Liver (tissue), 9 donors: ENCODE results near the gene PROX1. TPM values are rescaled to one million over a fixed set of nuclear protein-coding genes. Genes with fewer than 3 reads are reported as not detected.

ENCODE experiments used
- DNase-seq: peaks from one replicate; pipeline ENCODE4 v3.0.0-alpha.2; 2017; ENCODE audit warnings: low spot score
- H3K27ac ChIP-seq, 2 donors: one replicate each; pipeline ENCODE4 v1.7.0; 2013; ENCODE audit warnings: inconsistent platforms in 2 of 2, low read length in 2 of 2, control low read depth in 1 of 2, low read depth in 1 of 2, mild to moderate bottlenecking in 1 of 2
- H3K27me3 ChIP-seq, 4 donors: one replicate each; pipeline versions ENCODE4 v1.6.1 to v1.7.0; 2013; ENCODE audit warnings: low read length in 3 of 4, inconsistent platforms in 1 of 4, mild to moderate bottlenecking in 1 of 4, moderate library complexity in 1 of 4; ENCODE audit not compliant: control insufficient read depth in 4 of 4, insufficient read depth in 4 of 4
- H3K36me3 ChIP-seq, 4 donors: one replicate each; pipeline versions ENCODE4 v1.6.1 to v1.7.0; 2013; ENCODE audit warnings: low read length in 3 of 4, mild to moderate bottlenecking in 3 of 4, low read depth in 1 of 4, moderate library complexity in 1 of 4; ENCODE audit not compliant: control insufficient read depth in 4 of 4, insufficient read depth in 3 of 4
- H3K4me1 ChIP-seq, 4 donors: one replicate each; pipeline versions ENCODE4 v1.6.1 to v1.7.0; 2013; ENCODE audit warnings: low read length in 3 of 4, mild to moderate bottlenecking in 3 of 4, moderate library complexity in 1 of 4; ENCODE audit not compliant: control insufficient read depth in 4 of 4, insufficient read depth in 4 of 4
- H3K4me3 ChIP-seq, 3 donors: one replicate each; pipeline versions ENCODE4 v1.6.1 to v1.7.0; 2013; ENCODE audit warnings: low read length in 3 of 3, control low read depth in 1 of 3, low read depth in 1 of 3, mild to moderate bottlenecking in 1 of 3
- H3K9ac ChIP-seq, 2 donors: one replicate each; pipeline ENCODE4 v1.7.0; 2013; ENCODE audit warnings: low read length in 2 of 2, mild to moderate bottlenecking in 2 of 2, moderate library complexity in 2 of 2, control low read depth in 1 of 2, low read depth in 1 of 2
- H3K9me3 ChIP-seq, 4 donors: one replicate each; pipeline versions ENCODE4 v1.6.1 to v1.7.0; 2013; ENCODE audit warnings: low read length in 3 of 4; ENCODE audit not compliant: control insufficient read depth in 4 of 4
- EGR1 ChIP-seq, 2 donors: IDR thresholded peaks; 2 replicates each; pipeline ENCODE4 v1.6.1; 2016 to 2018; ENCODE audit warnings: antibody characterized with exemption in 2 of 2, low read depth in 2 of 2
- FOXA1 ChIP-seq: IDR thresholded peaks from 2 replicates; pipeline ENCODE4 v1.6.1; 2016; ENCODE audit warnings: antibody characterized with exemption
- FOXA2 ChIP-seq: IDR thresholded peaks from 2 replicates; pipeline ENCODE4 v1.6.1; 2016; ENCODE audit warnings: antibody characterized with exemption
- GABPA ChIP-seq, 2 donors: IDR thresholded peaks in 1 of 2; conservative IDR thresholded peaks in 1 of 2; 2 replicates each; pipeline ENCODE4 v1.6.1; 2016; ENCODE audit warnings: antibody characterized with exemption in 2 of 2, mild to moderate bottlenecking in 1 of 2, moderate library complexity in 1 of 2
- HNF4A ChIP-seq, 2 donors: conservative IDR thresholded peaks; 2 replicates each; pipeline ENCODE4 v1.6.1; 2016; ENCODE audit warnings: antibody characterized with exemption in 2 of 2, mild to moderate bottlenecking in 2 of 2
- HNF4G ChIP-seq: IDR thresholded peaks from 2 replicates; pipeline ENCODE4 v1.6.1; 2016; ENCODE audit warnings: antibody characterized with exemption
- JUND ChIP-seq, 2 donors: IDR thresholded peaks; 2 replicates each; pipeline ENCODE4 v1.6.1; 2016; ENCODE audit warnings: antibody characterized with exemption in 2 of 2
- NR2F2 ChIP-seq: IDR thresholded peaks from 2 replicates; pipeline ENCODE4 v1.6.1; 2016; ENCODE audit warnings: antibody characterized with exemption
- RAD21 ChIP-seq, 2 donors: IDR thresholded peaks; 2 replicates each; pipeline ENCODE4 v1.6.1; 2016; ENCODE audit warnings: antibody characterized with exemption in 2 of 2, mild to moderate bottlenecking in 2 of 2
- REST ChIP-seq: IDR thresholded peaks from 2 replicates; pipeline ENCODE4 v1.6.1; 2016; ENCODE audit warnings: antibody characterized with exemption, mild to moderate bottlenecking
- SP1 ChIP-seq: IDR thresholded peaks from 2 replicates; pipeline ENCODE4 v1.6.1; 2018; ENCODE audit warnings: antibody characterized with exemption, mild to moderate bottlenecking
- TAF1 ChIP-seq: conservative IDR thresholded peaks from 2 replicates; pipeline ENCODE4 v1.6.1; 2016; ENCODE audit warnings: antibody characterized with exemption, mild to moderate bottlenecking
- YY1 ChIP-seq: IDR thresholded peaks from 2 replicates; pipeline ENCODE4 v1.6.1; 2016; ENCODE audit warnings: antibody characterized with exemption, mild to moderate bottlenecking
- ZBTB33 ChIP-seq: IDR thresholded peaks from 2 replicates; pipeline ENCODE4 v1.6.1; 2016; ENCODE audit warnings: antibody characterized with exemption
- WGBS: extraction: QIAGEN DNeasy Blood & Tissue Kit; methylation state at CpG from one replicate; pipeline ENCODE4 v1.1.7; 2013; 5-methylcytosine and 5-hydroxymethylcytosine counted together
- polyA plus RNA-seq, 2 donors: library from polyadenylated mRNA; stranded (reverse) in 1 of 2; unstranded in 1 of 2; fragments of 200-250 nt in 1 of 2; fragments of >200 nt in 1 of 2; fragmentation: Nextera tagmentation in 1 of 2; extraction: Ambion mirVana in 1 of 2; gene quantifications; one replicate each; pipeline versions ENCODE4 v1.2.1 to v1.2.3, GENCODE V29; 2013 to 2015
- total RNA-seq, 2 donors: library from RNA; depleted of rRNA; stranded (reverse); fragments of >200 nt; gene quantifications; one replicate each; pipeline ENCODE4 v1.2.3, GENCODE V29; 2014
- TF ChIP-seq, protein P1 (sequence below): fragments of 150-350 bp; IDR thresholded peaks from 2 replicates; pipeline ENCODE4 v1.5.1; 2017; ENCODE audit warnings: improper control_type of control experiment, low read depth, low read length; ENCODE audit not compliant: missing input control
- TF ChIP-seq, protein P2 (sequence below): IDR thresholded peaks from 2 replicates; pipeline ENCODE4 v1.6.1; 2016; ENCODE audit warnings: antibody characterized with exemption
- donor health status: healthy.
- donor health status: healthy.
- donor health status: healthy.
- donor health status: healthy.
- donor health status: healthy.

PROX1 gene
- total and polyA plus RNA-seq, 4 donors, result 18.3 to 101 (median 31.3) TPM

DNA sequence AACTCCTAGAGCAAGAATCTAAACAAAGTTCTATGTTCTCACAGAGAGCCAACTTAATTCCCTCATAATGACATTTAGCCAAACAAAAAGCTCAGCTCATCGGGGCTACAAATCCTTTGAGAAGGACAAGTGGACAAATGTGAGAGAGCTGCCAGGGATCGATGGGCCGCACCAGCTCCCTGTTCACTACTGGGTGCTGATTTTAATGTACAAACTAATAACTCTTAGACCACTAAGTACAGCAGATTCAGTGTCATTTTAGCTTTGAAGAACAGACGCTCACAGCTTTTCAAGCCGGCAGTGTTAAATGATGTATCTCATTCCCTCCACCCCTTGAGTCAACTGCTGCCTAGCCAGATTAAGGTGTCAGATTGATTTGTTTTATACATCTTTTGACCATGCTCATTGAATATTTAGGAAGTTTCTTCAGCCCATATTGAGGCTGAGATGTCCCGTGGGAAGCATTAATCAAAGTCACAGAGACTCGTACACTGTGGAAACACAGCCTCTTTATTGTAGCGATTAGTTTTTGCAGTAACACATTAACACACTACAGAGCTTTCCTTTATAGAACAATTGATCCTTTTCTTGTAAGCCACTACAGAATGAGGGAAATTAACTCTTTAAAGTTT, 21.1 kb downstream of the PROX1 start:
- no peak overlapping the region for H3K9ac ChIP-seq
- H3K4me1 ChIP-seq, result peaks cover 3 to 17% (median 11%) of the 10 kb centered on the region in 4 donors
- no peak overlapping the region for H3K4me3 ChIP-seq
- no peaks in the 10 kb centered on the region for H3K27me3 ChIP-seq
- H3K9me3 ChIP-seq, result no peaks in the 10 kb centered on the region
- H3K27ac ChIP-seq, result no peak overlapping the region
- 81% methylated on average over 8 of the region's 8 CpGs for WGBS
- DNase-seq, result no peak
- TF ChIP-seq REST, result no peak
- no peak for TF ChIP-seq EGR1 (IDR thresholded peaks at IDR 0.05; ENCODE audit: low read depth in 2 of 2)
- TF ChIP-seq TAF1, result no peak
- no peak for TF ChIP-seq RAD21 (IDR thresholded peaks at IDR 0.05)
- TF ChIP-seq NR2F2, result no peak
- no peak for TF ChIP-seq GABPA (IDR thresholded peaks at IDR 0.05 in 1 of 2, conservative IDR thresholded peaks at IDR 0.05 in 1 of 2)
- no peak for TF ChIP-seq FOXA1
- TF ChIP-seq HNF4G, result no peak
- no peak for TF ChIP-seq JUND (IDR thresholded peaks at IDR 0.05)
- TF ChIP-seq YY1, result no peak
- no peak for TF ChIP-seq HNF4A (conservative IDR thresholded peaks at IDR 0.05)
- no peak for TF ChIP-seq SP1
- TF ChIP-seq ZBTB33, result no peak
- TF ChIP-seq, protein P1, sequence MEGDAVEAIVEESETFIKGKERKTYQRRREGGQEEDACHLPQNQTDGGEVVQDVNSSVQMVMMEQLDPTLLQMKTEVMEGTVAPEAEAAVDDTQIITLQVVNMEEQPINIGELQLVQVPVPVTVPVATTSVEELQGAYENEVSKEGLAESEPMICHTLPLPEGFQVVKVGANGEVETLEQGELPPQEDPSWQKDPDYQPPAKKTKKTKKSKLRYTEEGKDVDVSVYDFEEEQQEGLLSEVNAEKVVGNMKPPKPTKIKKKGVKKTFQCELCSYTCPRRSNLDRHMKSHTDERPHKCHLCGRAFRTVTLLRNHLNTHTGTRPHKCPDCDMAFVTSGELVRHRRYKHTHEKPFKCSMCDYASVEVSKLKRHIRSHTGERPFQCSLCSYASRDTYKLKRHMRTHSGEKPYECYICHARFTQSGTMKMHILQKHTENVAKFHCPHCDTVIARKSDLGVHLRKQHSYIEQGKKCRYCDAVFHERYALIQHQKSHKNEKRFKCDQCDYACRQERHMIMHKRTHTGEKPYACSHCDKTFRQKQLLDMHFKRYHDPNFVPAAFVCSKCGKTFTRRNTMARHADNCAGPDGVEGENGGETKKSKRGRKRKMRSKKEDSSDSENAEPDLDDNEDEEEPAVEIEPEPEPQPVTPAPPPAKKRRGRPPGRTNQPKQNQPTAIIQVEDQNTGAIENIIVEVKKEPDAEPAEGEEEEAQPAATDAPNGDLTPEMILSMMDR, result no peak
- TF ChIP-seq, protein P2, sequence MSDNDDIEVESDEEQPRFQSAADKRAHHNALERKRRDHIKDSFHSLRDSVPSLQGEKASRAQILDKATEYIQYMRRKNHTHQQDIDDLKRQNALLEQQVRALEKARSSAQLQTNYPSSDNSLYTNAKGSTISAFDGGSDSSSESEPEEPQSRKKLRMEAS, result no peak
- no peak for TF ChIP-seq FOXA2
- H3K36me3 ChIP-seq, result peaks cover 2 to 68% (median 54%) of the 10 kb centered on the region in 4 donors
